Glutamatergic neuron (in vitro differentiated cells): Measurements from ENCODE around the gene DPP7. TPM values are rescaled to one million over a fixed set of nuclear protein-coding genes. Genes with fewer than 3 reads are reported as not detected.
"Not testable (repeated sequence)": the region's sequence is repeated elsewhere in the genome, so short reads cannot be mapped to it uniquely, and the experiment has no call there.

Experiments used
- DNase-seq: peaks from one replicate; pipeline ENCODE4 v3.0.0; 2022
- H3K27ac Mint-ChIP-seq: one replicate; pipeline ENCODE4 v1.8.0; 2020; ENCODE audit warnings: mild to moderate bottlenecking, mixed read lengths, inconsistent platforms; ENCODE audit not compliant: unreplicated experiment
- H3K27me3 Mint-ChIP-seq: one replicate; pipeline ENCODE4 v1.8.0; 2020; ENCODE audit warnings: mild to moderate bottlenecking, moderate library complexity, mixed read lengths, inconsistent platforms; ENCODE audit not compliant: unreplicated experiment
- H3K36me3 Mint-ChIP-seq: one replicate; pipeline ENCODE4 v1.8.0; 2020; ENCODE audit warnings: mild to moderate bottlenecking, mixed read lengths, inconsistent platforms; ENCODE audit not compliant: unreplicated experiment
- H3K4me1 Mint-ChIP-seq: one replicate; pipeline ENCODE4 v1.8.0; 2020; ENCODE audit warnings: mild to moderate bottlenecking, low read depth, mixed read lengths, inconsistent platforms; ENCODE audit not compliant: unreplicated experiment
- H3K4me3 Mint-ChIP-seq: one replicate; pipeline ENCODE4 v1.8.0; 2020; ENCODE audit warnings: mild to moderate bottlenecking, mixed read lengths, inconsistent platforms; ENCODE audit not compliant: unreplicated experiment
- H3K9me3 Mint-ChIP-seq: one replicate; pipeline ENCODE4 v1.8.0; 2020; ENCODE audit warnings: mild to moderate bottlenecking, moderate library complexity, mixed read lengths, inconsistent platforms; ENCODE audit not compliant: unreplicated experiment
- CTCF ChIP-seq: fragments of 200-600 bp; sonication (generic); IDR thresholded peaks from one replicate; pipeline ENCODE4 v1.5.0; 2021; ENCODE audit not compliant: partially characterized antibody, unreplicated experiment
- total RNA-seq: library from RNA; stranded (reverse); fragmentation: NEBNext Ultra II Directional; extraction: Animal tissue kit (Norgen Biotek cat#: 25700); gene quantifications from one replicate; pipeline ENCODE4 v1.2.1, GENCODE V29; 2021; ENCODE audit not compliant: unreplicated experiment

Gene DPP7
- total RNA-seq, 1 donor from 2014 or later = 30.8 TPM

DNA sequence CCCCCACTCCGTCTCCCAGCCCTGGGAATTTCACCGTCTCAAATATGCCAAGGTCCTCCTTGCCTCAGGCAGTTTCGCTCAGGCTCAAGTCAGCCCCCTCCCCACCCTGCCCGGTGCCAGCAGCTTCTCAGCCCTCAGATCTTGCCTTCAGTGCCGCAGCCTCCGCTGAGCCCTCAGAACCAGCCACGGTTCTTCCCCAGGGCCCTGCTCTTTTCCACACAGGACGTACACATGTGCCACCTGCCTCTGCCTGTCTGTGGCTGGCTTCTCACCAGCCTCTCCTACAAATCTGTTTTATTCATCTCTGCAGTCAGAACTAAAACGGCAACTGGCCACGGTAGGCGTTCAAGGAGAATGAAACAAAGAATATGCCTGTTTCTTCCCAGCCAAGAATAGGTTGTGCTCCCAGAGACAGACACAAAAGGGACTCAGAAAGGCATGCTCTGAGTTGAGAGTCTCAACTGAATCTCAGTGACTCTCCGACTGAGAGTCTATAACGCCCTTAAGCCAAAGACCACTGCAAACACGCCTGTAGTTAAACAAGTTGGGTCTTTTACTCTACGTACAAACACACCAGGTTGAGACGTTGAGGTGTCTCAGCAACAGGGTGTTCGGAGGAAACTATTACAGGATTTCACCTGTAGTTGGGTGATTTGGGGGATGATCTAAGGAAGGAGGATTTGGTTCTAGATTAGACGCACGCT is 13.8 kb upstream of the DPP7 start:
- peak overlapping the region; percentile 66 for H3K27ac Mint-ChIP-seq
- peaks cover 9% of the 10 kb centered on the region for H3K9me3 Mint-ChIP-seq

DNA sequence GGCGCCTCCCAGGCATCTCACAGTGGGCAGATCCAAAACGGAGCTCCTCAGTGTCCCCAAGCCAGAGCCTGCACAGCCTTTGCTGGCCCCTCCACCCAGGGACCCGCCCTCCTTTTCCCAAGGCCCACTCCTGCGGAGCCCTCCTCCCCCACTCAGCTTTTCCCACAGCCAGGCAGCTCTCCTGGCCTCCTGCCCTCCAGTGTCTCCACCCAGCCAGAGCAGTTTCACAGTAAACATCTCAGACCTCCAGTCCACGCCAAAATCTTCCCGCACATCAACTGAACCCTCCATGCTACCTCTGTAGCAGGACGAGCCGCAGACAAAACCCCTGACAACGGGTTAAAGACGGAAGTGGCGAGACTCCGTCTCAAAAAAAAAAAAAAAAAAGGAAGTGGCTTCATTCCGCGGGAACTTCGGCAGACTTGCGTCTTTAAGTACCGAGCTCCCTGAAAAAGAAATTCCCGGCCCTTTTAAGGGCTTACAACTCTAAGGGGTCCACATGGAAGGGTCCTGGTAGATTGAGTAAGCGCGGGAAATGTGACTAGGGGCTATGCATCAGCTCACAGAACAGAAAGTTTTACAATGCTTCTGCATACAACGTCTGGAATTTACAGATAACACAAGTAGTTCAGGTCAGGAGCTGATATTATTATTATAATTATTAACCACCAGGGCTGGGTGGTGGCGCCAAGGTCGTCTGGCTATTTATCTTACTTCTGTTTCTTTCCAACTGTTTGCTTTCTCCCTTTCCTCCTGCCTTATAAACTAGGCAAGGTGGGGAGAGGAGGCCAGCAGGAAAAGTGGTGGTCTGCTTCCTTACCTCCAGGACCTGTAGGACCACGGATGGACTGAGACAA is 13.0 kb upstream of the DPP7 start:
- Mint-ChIP-seq H3K4me3 (peak overlapping the region; percentile 93), H3K9me3 (peaks cover 7% of the 10 kb centered on the region), H3K27ac (no peak overlapping the region), H3K36me3 (no peaks in the 10 kb centered on the region), H3K4me1 (peaks cover 13% of the 10 kb centered on the region), H3K27me3 (peaks cover 6% of the 10 kb centered on the region)
- TF ChIP-seq CTCF = no peak
- peak; percentile 5 for DNase-seq

More for the DNA sequence above, 13.8 kb upstream of the DPP7 start:
- H3K4me3 Mint-ChIP-seq = peak overlapping the region; percentile 93
- H3K36me3 Mint-ChIP-seq = no peaks in the 10 kb centered on the region
- TF ChIP-seq CTCF = no peak
- H3K4me1 Mint-ChIP-seq = peaks cover 13% of the 10 kb centered on the region
- peaks cover 6% of the 10 kb centered on the region for H3K27me3 Mint-ChIP-seq
- DNase-seq = no peak

GRCh38 chr9:137126786-137127185 is 12.3 kb upstream of the DPP7 start:
- Mint-ChIP-seq H3K4me3 (no peak overlapping the region), H3K9me3 (peaks cover 7% of the 10 kb centered on the region), H3K27ac (no peak overlapping the region), H3K27me3 (peaks cover 6% of the 10 kb centered on the region), H3K36me3 (no peaks in the 10 kb centered on the region), H3K4me1 (peaks cover 13% of the 10 kb centered on the region)
- no peak for TF ChIP-seq CTCF
- DNase-seq = no peak

- H3K36me3 Mint-ChIP-seq, H3K27ac Mint-ChIP-seq, H3K27me3 Mint-ChIP-seq, H3K4me3 Mint-ChIP-seq, H3K9me3 Mint-ChIP-seq, DNase-seq: not testable (repeated sequence)
- H3K4me1 Mint-ChIP-seq = peaks cover 17% of the 10 kb centered on the region
These were observed 9.5 kb upstream of the DPP7 start for GRCh38 chr9:137123952-137124462.

- H3K4me1 Mint-ChIP-seq = peaks cover 13% of the 10 kb centered on the region
- H3K36me3 Mint-ChIP-seq = no peaks in the 10 kb centered on the region
- H3K9me3 Mint-ChIP-seq = peaks cover under 1% of the 10 kb centered on the region
- no peak for DNase-seq
- no peak overlapping the region for H3K27ac Mint-ChIP-seq
- TF ChIP-seq CTCF = no peak
- H3K27me3 Mint-ChIP-seq = peaks cover 5% of the 10 kb centered on the region
- no peak overlapping the region for H3K4me3 Mint-ChIP-seq
These were observed 8.9 kb upstream of the DPP7 start for GRCh38 chr9:137123468-137123837.

DNA sequence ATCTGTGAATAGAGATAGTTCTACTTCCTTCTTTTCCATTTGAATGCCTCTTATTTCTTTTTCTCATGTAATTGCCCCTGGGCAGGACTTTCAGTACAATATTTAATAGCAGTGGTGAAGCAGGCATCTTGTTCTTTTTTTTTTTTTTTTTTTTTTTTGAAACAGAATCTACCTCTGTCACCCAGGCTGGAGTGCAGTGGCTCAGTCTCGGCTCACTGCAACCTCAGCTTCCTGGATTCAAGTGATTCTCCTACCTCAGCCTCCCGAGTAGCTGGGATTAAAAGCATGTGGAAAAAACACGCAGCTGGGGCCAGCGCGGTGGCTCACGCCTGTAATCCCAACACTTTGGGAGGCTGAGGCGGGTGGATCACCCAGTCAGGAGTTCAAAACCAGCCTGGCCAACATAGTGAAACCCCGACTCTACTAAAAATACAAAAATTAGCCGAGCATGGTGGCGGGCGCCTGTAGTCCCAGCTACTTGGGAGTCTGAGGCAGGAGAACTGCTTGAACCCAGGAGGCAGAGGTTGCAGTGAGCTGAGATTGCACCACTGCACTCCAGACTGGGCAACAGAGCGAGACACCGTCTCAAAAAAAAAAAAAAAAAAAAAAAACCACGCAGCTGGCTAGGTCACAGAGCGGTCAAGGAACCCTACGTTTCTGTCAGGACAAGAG is 8.4 kb upstream of the DPP7 start:
- not testable (repeated sequence) for H3K9me3 Mint-ChIP-seq, H3K36me3 Mint-ChIP-seq, H3K4me3 Mint-ChIP-seq, H3K27me3 Mint-ChIP-seq, H3K4me1 Mint-ChIP-seq, H3K27ac Mint-ChIP-seq
- DNase-seq = peak; percentile 4

GRCh38 chr9:137121927-137122795 is 7.6 kb upstream of the DPP7 start:
- not testable (repeated sequence) for H3K4me3 Mint-ChIP-seq, H3K9me3 Mint-ChIP-seq, H3K4me1 Mint-ChIP-seq, H3K27ac Mint-ChIP-seq, H3K27me3 Mint-ChIP-seq, H3K36me3 Mint-ChIP-seq, DNase-seq
